Spleen (tissue), 11 donors: Measurements from ENCODE around the gene STRIP2. TPM values are rescaled to one million over a fixed set of nuclear protein-coding genes. Genes with fewer than 3 reads are reported as not detected.

ENCODE experiments used
- DNase-seq: peaks from one replicate; pipeline ENCODE4 v3.0.0-alpha.2; 2020
- H3K27ac ChIP-seq, 8 donors: fragments of 200-600 bp; sonication (generic) in 7 of 8; 1 replicate in 4 of 8; 2 replicates in 4 of 8; pipeline versions ENCODE4 v1.5.0 to v1.8.0; 2016 to 2021; ENCODE audit warnings: inconsistent platforms in 4 of 8, mild to moderate bottlenecking in 4 of 8, moderate library complexity in 1 of 8
- H3K27me3 ChIP-seq, 7 donors: fragments of 200-600 bp; sonication (generic) in 6 of 7; replicated peaks in 1 of 7; 1 replicate in 4 of 7; 2 replicates in 3 of 7; pipeline versions ENCODE4 v1.5.0 to v1.8.0; 2016 to 2021; ENCODE audit warnings: inconsistent platforms in 3 of 7, mild to moderate bottlenecking in 1 of 7
- H3K36me3 ChIP-seq, 6 donors: fragments of 200-600 bp; sonication (generic) in 5 of 6; 1 replicate in 4 of 6; 2 replicates in 2 of 6; pipeline versions ENCODE4 v1.5.0 to v1.8.0; 2016 to 2021; ENCODE audit warnings: inconsistent platforms in 2 of 6
- H3K4me1 ChIP-seq, 6 donors: fragments of 200-600 bp; sonication (generic) in 5 of 6; 1 replicate in 3 of 6; 2 replicates in 3 of 6; pipeline versions ENCODE4 v1.5.0 to v1.8.0; 2016 to 2021; ENCODE audit warnings: inconsistent platforms in 3 of 6
- H3K4me3 ChIP-seq, 8 donors: fragments of 200-600 bp; sonication (generic) in 7 of 8; 1 replicate in 4 of 8; 2 replicates in 4 of 8; pipeline versions ENCODE4 v1.5.0 to v1.8.0; 2016 to 2021; ENCODE audit warnings: inconsistent platforms in 4 of 8, mild to moderate bottlenecking in 4 of 8, moderate library complexity in 2 of 8
- H3K9me3 ChIP-seq, 8 donors: fragments of 200-600 bp; sonication (generic) in 7 of 8; 1 replicate in 4 of 8; 2 replicates in 4 of 8; pipeline versions ENCODE4 v1.5.0 to v1.8.0; 2016 to 2021; ENCODE audit warnings: inconsistent platforms in 4 of 8
- CTCF ChIP-seq, 11 experiments: fragments of 200-600 bp in 7 of 11; fragments of 450-650 bp in 4 of 11; sonication (generic) in 4 of 11; IDR thresholded peaks in 8 of 11; conservative IDR thresholded peaks in 3 of 11; 1 replicate in 7 of 11; 2 replicates in 4 of 11; pipeline versions ENCODE4 v1.4.0 to v1.8.0; 2016 to 2021; ENCODE audit warnings: antibody characterized with exemption in 11 of 11, inconsistent platforms in 4 of 11, mild to moderate bottlenecking in 1 of 11
- POLR2A ChIP-seq, 3 donors: fragments of 450-650 bp; IDR thresholded peaks; one replicate each; pipeline ENCODE4 v1.5.1; 2017; ENCODE audit warnings: antibody characterized with exemption in 3 of 3, mild to moderate bottlenecking in 1 of 3
- POLR2AphosphoS5 ChIP-seq, 3 donors: sonication (generic); formaldehyde crosslinking; IDR thresholded peaks; one replicate each; pipeline ENCODE4 v1.5.1; 2017; ENCODE audit warnings: antibody characterized with exemption in 3 of 3
- WGBS, 5 donors: extraction: QIAGEN DNeasy Blood & Tissue Kit in 3 of 5; methylation state at CpG; one replicate each; pipeline versions ENCODE4 v1.1.5 to v1.1.7; 2013 to 2018; 5-methylcytosine and 5-hydroxymethylcytosine counted together
- intact Hi-C: fragments of 100-400 bp; cut with DNase I; formaldehyde crosslinking; loops from one replicate; pipeline ENCODE4 v1.15.0; 2023; ENCODE audit warnings: low total_unique reads
- polyA plus RNA-seq, 3 donors: library from polyadenylated mRNA; stranded (reverse); fragments of 200-250 nt; gene quantifications; one replicate each; pipeline ENCODE4 v1.2.1, GENCODE V29; 2013
- total RNA-seq, 7 donors: library from RNA; depleted of rRNA in 3 of 7; stranded (reverse); fragments of >200 nt in 3 of 7; fragmentation: NEBNext Ultra II Directional in 4 of 7; extraction: Animal tissue kit (Norgen Biotek cat#: 25700) in 4 of 7; gene quantifications; one replicate each; pipeline versions ENCODE4 v1.1.0 to v1.2.1, GENCODE V29; 2016 to 2021
- donor health status: healthy with polysubstance abuse.
- donor health status: DM: no; HTN: no; CAD: no; lungs with moderate emphysema.
- donor health status: DM: no; HTN: no; CAD: no.
- donor health status: Bipolar disorder and iron deficiency.
- donor health status: healthy.
- donor health status: DM: no; HTN: no; CAD: no.
- donor health status: DM: yes; HTN: yes; CAD: no.

Gene STRIP2
- total and polyA plus RNA-seq, 10 donors: 0.60 to 2.2 (median 1.3) TPM

GRCh38 chr7:129462420-129462819 is 28.2 kb downstream of the STRIP2 start:
- intact Hi-C loops: no loop called here
- H3K4me1 ChIP-seq: no peaks in the 10 kb centered on the region
- 30 to 59% (median 46%) methylated on average over 1 of the region's 1 CpG for WGBS, 5 donors
- peaks cover 0 to 5% (median 0%) of the 10 kb centered on the region in 7 donors for H3K27me3 ChIP-seq
- peaks cover 0 to 9% (median 0%) of the 10 kb centered on the region in 6 donors for H3K36me3 ChIP-seq
- TF ChIP-seq CTCF (IDR thresholded peaks at IDR 0.05 in 8 of 11, conservative IDR thresholded peaks at IDR 0.05 in 3 of 11): no peak
- TF ChIP-seq POLR2A (IDR thresholded peaks at IDR 0.05): no peak
- TF ChIP-seq POLR2AphosphoS5 (IDR thresholded peaks at IDR 0.05): no peak
- DNase-seq: no peak
- H3K4me3 ChIP-seq: no peak overlapping the region
- H3K9me3 ChIP-seq: no peaks in the 10 kb centered on the region
- H3K27ac ChIP-seq: no peak overlapping the region

- intact Hi-C loops: no loop called here
- no peak overlapping the region for H3K4me3 ChIP-seq
- DNase-seq: no peak
- H3K27ac ChIP-seq: no peak overlapping the region
- no peaks in the 10 kb centered on the region for H3K9me3 ChIP-seq
- no peaks in the 10 kb centered on the region for H3K36me3 ChIP-seq
- peaks cover 0 to 4% (median 1%) of the 10 kb centered on the region in 6 donors for H3K4me1 ChIP-seq
- peaks cover 0 to 5% (median 0%) of the 10 kb centered on the region in 7 donors for H3K27me3 ChIP-seq
- WGBS, 5 donors: 93 to 100% (median 97%) methylated on average over 4 of the region's 4 CpGs
- no peak for TF ChIP-seq POLR2AphosphoS5 (IDR thresholded peaks at IDR 0.05)
- no peak for TF ChIP-seq POLR2A (IDR thresholded peaks at IDR 0.05)
- no peak for TF ChIP-seq CTCF (IDR thresholded peaks at IDR 0.05 in 8 of 11, conservative IDR thresholded peaks at IDR 0.05 in 3 of 11)
These were observed 30.0 kb downstream of the STRIP2 start for GRCh38 chr7:129464194-129464593.

- intact Hi-C loops: no loop called here
- TF ChIP-seq POLR2A (IDR thresholded peaks at IDR 0.05) (no peak), CTCF (IDR thresholded peaks at IDR 0.05 in 8 of 11, conservative IDR thresholded peaks at IDR 0.05 in 3 of 11) (no peak), POLR2AphosphoS5 (IDR thresholded peaks at IDR 0.05) (no peak)
- no peak overlapping the region for H3K27ac ChIP-seq
- peaks cover 0 to 5% (median 0%) of the 10 kb centered on the region in 7 donors for H3K27me3 ChIP-seq
- WGBS, 5 donors: 83 to 94% (median 93%) methylated on average over 2 of the region's 2 CpGs
- no peak for DNase-seq
- H3K4me1 ChIP-seq: peaks cover 0 to 4% (median 1%) of the 10 kb centered on the region in 6 donors
- H3K9me3 ChIP-seq: no peaks in the 10 kb centered on the region
- no peaks in the 10 kb centered on the region for H3K36me3 ChIP-seq
- no peak overlapping the region for H3K4me3 ChIP-seq
These were observed 30.8 kb downstream of the STRIP2 start for GRCh38 chr7:129465080-129465479.

GRCh38 chr7:129466796-129467195 is 32.6 kb downstream of the STRIP2 start:
- Histone ChIP-seq H3K4me1 (peaks cover 0 to 4% (median 1%) of the 10 kb centered on the region in 6 donors), H3K4me3 (no peak overlapping the region), H3K9me3 (no peaks in the 10 kb centered on the region), H3K36me3 (no peaks in the 10 kb centered on the region), H3K27me3 (no peaks in the 10 kb centered on the region), H3K27ac (no peak overlapping the region)
- intact Hi-C loops: no loop called here
- WGBS, 5 donors: 83 to 92% (median 88%) methylated on average over 3 of the region's 3 CpGs
- no peak for DNase-seq
- TF ChIP-seq CTCF (IDR thresholded peaks at IDR 0.05 in 8 of 11, conservative IDR thresholded peaks at IDR 0.05 in 3 of 11): no peak
- TF ChIP-seq POLR2AphosphoS5 (IDR thresholded peaks at IDR 0.05): no peak
- TF ChIP-seq POLR2A (IDR thresholded peaks at IDR 0.05): no peak
